ENCODE measurements around the gene PLA2G10. TPM values are rescaled to one million over a fixed set of nuclear protein-coding genes. Genes with fewer than 3 reads are reported as not detected.
"Not testable (repeated sequence)": the region's sequence is repeated elsewhere in the genome, so short reads cannot be mapped to it uniquely, and the experiment has no call there.

The PLA2G10 gene
- total and polyA plus RNA-seq, 11 donors = not detected

DNA sequence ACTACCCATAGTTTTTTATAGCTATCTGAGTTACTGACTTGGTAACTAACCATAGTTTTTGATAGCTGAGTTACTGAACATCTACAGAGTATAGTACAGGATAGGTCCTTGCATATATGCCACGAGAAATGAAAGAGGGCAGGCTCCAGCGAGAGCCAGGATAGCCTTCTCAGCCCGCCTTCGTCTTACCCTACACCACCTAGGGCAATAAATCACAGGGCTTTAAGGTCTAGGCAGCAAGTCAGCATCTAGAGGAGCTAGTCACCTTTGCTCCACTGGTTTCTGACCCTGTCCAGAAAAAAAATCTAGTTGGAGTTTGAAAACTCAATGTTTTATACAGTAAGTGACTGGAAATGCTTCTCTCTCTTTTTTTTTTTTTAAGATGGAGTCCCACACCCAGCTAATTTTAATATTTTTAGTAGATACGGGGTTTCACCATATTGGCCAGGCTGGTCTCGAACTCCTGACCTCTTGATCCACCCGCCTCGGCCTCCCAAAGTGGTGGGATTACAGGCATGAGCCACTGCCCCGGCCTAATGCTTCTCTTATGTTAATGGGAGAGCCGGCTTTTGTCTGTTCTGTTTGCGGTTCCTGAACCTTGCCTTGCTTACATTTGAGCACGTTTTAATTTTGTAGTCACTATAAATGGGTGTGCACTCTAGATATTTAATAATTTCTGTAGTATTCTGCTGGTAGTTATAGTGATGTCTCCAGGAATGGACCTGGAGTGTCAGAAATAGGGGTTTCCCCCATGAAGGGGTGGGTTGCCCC lies 58.5 kb downstream of the PLA2G10 start:
- DNase-seq (no peak), ATAC-seq (no peak)
- WGBS, 4 donors = 77 to 83% (median 81%) methylated on average over 12 of the region's 12 CpGs
- intact Hi-C loops (cut with DNase I) = no loop called here
- H3K36me3 ChIP-seq = peaks cover 0 to 37% (median 24%) of the 10 kb centered on the region in 9 donors
- H3K4me1 ChIP-seq = peaks cover 5 to 50% (median 33%) of the 10 kb centered on the region in 12 donors
- no peak overlapping the region for H3K27ac ChIP-seq
- H3K27me3 ChIP-seq = no peaks in the 10 kb centered on the region
- H3K9me3 ChIP-seq = no peaks in the 10 kb centered on the region
- TF ChIP-seq, protein P1, sequence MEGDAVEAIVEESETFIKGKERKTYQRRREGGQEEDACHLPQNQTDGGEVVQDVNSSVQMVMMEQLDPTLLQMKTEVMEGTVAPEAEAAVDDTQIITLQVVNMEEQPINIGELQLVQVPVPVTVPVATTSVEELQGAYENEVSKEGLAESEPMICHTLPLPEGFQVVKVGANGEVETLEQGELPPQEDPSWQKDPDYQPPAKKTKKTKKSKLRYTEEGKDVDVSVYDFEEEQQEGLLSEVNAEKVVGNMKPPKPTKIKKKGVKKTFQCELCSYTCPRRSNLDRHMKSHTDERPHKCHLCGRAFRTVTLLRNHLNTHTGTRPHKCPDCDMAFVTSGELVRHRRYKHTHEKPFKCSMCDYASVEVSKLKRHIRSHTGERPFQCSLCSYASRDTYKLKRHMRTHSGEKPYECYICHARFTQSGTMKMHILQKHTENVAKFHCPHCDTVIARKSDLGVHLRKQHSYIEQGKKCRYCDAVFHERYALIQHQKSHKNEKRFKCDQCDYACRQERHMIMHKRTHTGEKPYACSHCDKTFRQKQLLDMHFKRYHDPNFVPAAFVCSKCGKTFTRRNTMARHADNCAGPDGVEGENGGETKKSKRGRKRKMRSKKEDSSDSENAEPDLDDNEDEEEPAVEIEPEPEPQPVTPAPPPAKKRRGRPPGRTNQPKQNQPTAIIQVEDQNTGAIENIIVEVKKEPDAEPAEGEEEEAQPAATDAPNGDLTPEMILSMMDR (IDR thresholded peaks at IDR 0.05) = no peak
- TF ChIP-seq POLR2A (IDR thresholded peaks at IDR 0.05) = no peak
- H3K4me3 ChIP-seq = no peak overlapping the region

DNA sequence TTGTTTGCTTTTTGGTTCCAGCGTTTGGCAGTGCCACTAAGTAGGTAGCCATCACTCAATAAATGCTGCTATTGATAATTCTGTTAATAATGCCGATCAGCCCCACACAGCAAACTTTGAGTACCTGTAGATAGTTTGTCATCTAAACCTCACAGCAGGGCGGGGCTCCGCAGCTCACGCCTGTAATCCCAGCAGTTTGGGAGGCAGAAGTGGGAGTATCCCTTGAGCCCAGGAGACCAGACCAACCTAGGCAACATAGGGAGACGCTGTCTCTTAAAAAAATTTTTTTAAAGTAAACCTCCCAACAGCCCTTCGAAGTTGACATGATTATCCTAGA lies 59.8 kb downstream of the PLA2G10 start:
- Histone ChIP-seq H3K4me1 (peaks cover 5 to 57% (median 34%) of the 10 kb centered on the region in 12 donors), H3K27me3 (no peaks in the 10 kb centered on the region), H3K36me3 (peaks cover 0 to 25% (median 16%) of the 10 kb centered on the region in 9 donors), H3K27ac (peak overlapping the region in 4 of 12 donors; percentile 91 to 98 (median 96)), H3K4me3 (peak overlapping the region in 9 of 12 donors; percentile 82 to 98 (median 94)), H3K9me3 (no peaks in the 10 kb centered on the region)
- DNase-seq (no peak), ATAC-seq (no peak)
- 66 to 70% (median 68%) methylated on average over 7 of the region's 7 CpGs for WGBS, 4 donors
- intact Hi-C loops (cut with DNase I) = no loop called here
- TF ChIP-seq POLR2A (IDR thresholded peaks at IDR 0.05) = no peak
- TF ChIP-seq, protein P1 (IDR thresholded peaks at IDR 0.05) = no peak

DNA sequence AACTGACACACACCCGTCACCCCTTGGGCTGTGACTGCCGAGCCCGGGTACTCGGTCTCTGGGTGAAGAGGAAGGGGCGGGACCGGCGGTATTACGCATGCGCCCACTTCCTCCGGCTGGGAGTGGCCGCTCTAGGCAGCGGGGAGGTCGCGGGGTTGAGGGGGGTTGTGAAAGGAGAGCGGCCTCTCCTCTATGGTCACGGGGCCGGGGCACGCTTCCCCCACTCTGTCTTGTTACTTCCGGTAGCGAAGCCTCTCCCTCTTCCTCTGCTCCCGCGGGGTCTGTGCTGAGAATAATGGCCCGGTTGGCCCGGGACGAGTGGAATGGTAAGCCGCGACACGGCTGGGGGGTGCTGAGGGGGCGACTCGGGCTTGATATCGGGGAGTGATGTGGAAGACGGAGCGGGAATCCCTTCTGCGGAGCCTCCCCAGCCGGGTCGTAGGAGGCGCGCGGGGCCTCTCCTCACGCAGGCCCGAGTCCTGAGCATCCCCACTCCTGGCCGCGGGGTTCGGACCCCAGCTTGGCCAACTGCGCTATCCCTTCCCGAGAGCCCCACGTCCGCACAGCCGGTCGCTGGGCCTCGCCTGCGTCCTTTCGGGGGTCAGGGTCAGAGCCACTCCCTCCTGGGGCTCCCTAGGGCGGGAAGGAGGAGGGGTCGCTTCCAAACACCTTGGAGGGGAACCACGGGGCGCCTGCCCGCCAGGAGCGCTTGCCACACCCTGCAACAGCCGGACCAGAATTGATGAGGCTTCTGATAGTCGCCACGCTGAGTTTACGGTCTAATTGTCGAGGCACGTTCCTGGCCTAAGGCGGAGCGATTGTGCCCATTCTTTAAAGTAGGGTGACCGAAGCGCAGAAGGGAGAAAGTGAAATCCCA lies 61.2 kb downstream of the PLA2G10 start, which contains the start of gene BFAR:
TSS of gene BFAR (plus strand) at position 259 of the 877 bp plus-strand sequence. CDS start 11,396 bp downstream, outside the sequence.
- peak; percentile 92 to 98 for TF ChIP-seq POLR2A (IDR thresholded peaks at IDR 0.05)
- TF ChIP-seq, protein P1 (IDR thresholded peaks at IDR 0.05) = no peak
- Histone ChIP-seq H3K4me3 (peak within 1 kb of the TSS; percentile 82 to 98 (median 95)), H3K27me3 (no peaks in the 10 kb centered on the region), H3K9me3 (no peaks in the 10 kb centered on the region), H3K4me1 (peaks cover 5 to 65% (median 42%) of the 10 kb centered on the region in 12 donors), H3K36me3 (peaks cover 0 to 17% (median 10%) of the 10 kb centered on the region in 9 donors), H3K27ac (peak within 1 kb of the TSS; percentile 77 to 98 (median 94))
- intact Hi-C loops (cut with DNase I) = no loop called here
- ATAC-seq (peak; percentile 93 to 97 (median 96)), DNase-seq (peak; percentile 99 to 100 (median 99))
- 0 to 1% (median 1%) methylated on average over 28 to 69 of the region's 69 CpGs for WGBS, 4 donors

DNA sequence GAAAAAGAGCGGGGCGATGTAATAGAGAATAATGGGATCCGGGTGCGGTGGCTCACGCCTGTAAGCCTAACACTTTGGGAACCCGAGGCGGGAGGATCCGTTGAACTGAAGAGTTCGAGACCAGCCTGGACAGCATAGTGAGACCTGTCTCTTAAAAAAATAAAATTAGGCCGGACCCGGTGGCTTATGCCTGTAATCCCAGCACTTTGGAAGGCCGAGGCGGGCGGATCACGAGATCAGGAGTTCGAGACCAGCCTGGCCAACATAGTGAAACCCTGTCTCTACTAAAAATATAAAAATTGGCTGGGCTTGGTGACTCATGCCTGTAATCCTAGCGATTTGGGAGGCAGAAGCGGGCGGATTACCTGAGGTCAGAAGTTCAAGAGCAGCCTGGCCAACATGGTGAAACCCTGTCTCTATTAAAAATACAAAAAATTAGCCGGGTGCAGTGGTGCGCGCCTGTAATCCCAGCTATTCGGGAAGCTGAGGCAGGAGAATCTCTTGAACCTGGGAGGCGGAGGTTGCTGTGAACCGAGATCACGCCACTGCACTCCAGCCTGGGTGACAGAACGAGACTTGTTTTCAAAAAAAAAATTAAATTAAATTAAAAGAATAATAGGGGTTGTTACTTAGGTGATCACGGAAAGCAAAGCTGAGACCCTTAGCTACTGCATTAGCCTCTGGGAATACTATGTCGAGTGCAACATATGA lies 63.3 kb downstream of the PLA2G10 start:
- H3K27me3 ChIP-seq; ATAC-seq; intact Hi-C loops (cut with DNase I); H3K9me3 ChIP-seq: not testable (repeated sequence)
- peaks cover 0 to 36% (median 29%) of the 10 kb centered on the region in 9 donors for H3K36me3 ChIP-seq
- 83 to 88% (median 86%) methylated on average over 29 of the region's 29 CpGs for WGBS, 4 donors
- peaks cover 5 to 53% (median 34%) of the 10 kb centered on the region in 12 donors for H3K4me1 ChIP-seq
- H3K4me3 ChIP-seq = peak overlapping the region in 11 of 12 donors; percentile 77 to 94 (median 92)
- peak overlapping the region; percentile 21 to 97 (median 92) for H3K27ac ChIP-seq
- peak in 1 of 5 donors; percentile 29 for DNase-seq
